ENCODE measurements around the gene XPC.

XPC gene

DNA sequence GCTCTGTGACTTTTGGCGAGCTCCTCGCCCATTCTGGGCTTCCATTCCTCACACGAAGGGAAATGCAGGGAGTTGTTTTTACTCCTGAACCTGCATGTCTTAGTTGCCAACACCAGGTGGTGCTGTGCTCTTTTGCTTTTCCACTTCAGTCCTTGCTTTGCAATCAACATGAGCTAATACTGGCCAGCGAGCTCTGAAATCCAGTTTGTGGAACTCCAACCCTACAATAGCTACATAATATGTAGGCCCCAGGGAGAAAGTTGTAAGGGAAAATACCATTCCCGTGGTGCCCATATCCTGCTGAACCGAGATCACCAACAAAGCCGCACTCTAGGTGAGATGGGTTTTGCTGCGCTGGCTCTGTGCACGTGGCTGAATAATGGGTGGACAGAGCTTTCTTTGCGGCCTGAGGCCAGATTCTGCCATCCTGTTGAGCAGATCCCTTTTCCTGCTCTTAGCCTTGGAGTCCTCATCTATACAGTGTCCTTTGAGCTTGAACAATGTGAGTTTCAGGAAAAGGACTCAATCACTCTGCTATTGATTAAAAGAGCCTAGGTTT lies 25.2 kb upstream of the XPC start:
- no peaks in the 10 kb centered on the region for H3K79me2 ChIP-seq (ENCODE audit: low read length)
- H3K4me3 ChIP-seq (ENCODE audit: low read length) = no peak overlapping the region
- no peaks in the 10 kb centered on the region for H4K20me1 ChIP-seq (ENCODE audit: insufficient read depth, low read length)
- no peak overlapping the region for H3K27ac ChIP-seq (ENCODE audit: low read length)
- no peak overlapping the region for H3K9ac ChIP-seq (ENCODE audit: low read length)
- H3K9me3 ChIP-seq (ENCODE audit: insufficient read depth, low read length) = no peaks in the 10 kb centered on the region
- no peak overlapping the region for H2AFZ ChIP-seq (ENCODE audit: low read depth, low read length)
- H3K4me2 ChIP-seq (ENCODE audit: low read length) = no peak overlapping the region; the same call in 1 of the 2 replicates
- H3K27me3 ChIP-seq (ENCODE audit: low read depth, low read length) = no peaks in the 10 kb centered on the region
- no peak for TF ChIP-seq EZH2phosphoT487 (IDR thresholded peaks at IDR 0.05; ENCODE audit: low read depth)
- TF ChIP-seq CTCF (IDR thresholded peaks at IDR 0.05; ENCODE audit: low read depth, low read length) = peak; percentile 92
- H3K36me3 ChIP-seq (replicated peaks; ENCODE audit: low read depth, low read length) = peaks cover 14% of the 10 kb centered on the region
- H3K4me1 ChIP-seq (ENCODE audit: low read length) = peaks cover 6% of the 10 kb centered on the region; the same call in 1 of the 2 replicates

DNA sequence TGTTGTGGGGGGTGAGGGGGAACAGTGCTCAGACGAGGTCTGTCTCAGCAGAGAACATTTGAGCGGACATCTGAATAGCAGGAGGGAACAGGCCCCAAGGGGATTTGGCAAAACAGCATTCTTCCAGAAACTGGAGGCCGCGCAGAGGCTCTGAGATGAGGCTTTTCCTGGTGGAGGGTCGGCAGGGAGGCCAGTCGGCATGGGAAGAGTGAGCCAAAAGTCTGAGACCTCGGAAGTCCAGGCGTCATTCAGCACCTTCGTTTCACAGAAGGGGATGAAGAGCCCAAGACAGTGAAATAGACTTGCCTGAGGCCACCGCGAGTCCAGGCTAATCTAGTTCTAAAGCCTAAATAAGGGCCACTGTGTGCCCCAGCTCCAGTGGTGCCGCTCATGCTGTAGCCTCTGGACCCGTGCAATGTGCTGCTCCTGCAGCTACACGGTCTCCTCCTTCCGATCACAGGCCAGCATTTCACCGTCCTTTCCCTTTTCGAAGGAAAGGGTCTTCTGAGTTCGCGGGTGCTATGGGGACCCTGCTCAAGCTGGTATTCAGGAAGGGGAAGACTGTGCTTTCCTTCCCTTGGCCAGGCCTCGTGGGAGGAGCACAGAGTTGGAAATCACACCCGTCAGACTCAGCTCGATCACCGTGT lies 24.6 kb upstream of the XPC start:
- no peak overlapping the region for H3K9ac ChIP-seq (ENCODE audit: low read length)

GRCh38 chr3:14201940-14202684 lies 23.7 kb upstream of the XPC start:
- no peak overlapping the region for H3K4me2 ChIP-seq (ENCODE audit: low read length)
- H3K36me3 ChIP-seq (replicated peaks; ENCODE audit: low read depth, low read length) = peaks cover 27% of the 10 kb centered on the region
- no peaks in the 10 kb centered on the region for H3K9me3 ChIP-seq (ENCODE audit: insufficient read depth, low read length)
- H3K4me1 ChIP-seq (ENCODE audit: low read length) = peaks cover 6% of the 10 kb centered on the region; the same call in 1 of the 2 replicates
- H4K20me1 ChIP-seq (ENCODE audit: insufficient read depth, low read length) = no peaks in the 10 kb centered on the region
- no peak overlapping the region for H3K27ac ChIP-seq (ENCODE audit: low read length)
- no peaks in the 10 kb centered on the region for H3K79me2 ChIP-seq (ENCODE audit: low read length)
- H3K9ac ChIP-seq (ENCODE audit: low read length) = no peak overlapping the region
- no peak overlapping the region for H3K4me3 ChIP-seq (ENCODE audit: low read length)
- H3K27me3 ChIP-seq (ENCODE audit: low read depth, low read length) = no peaks in the 10 kb centered on the region
- no peak for TF ChIP-seq CTCF (IDR thresholded peaks at IDR 0.05; ENCODE audit: low read depth, low read length)
- H2AFZ ChIP-seq (ENCODE audit: low read depth, low read length) = no peak overlapping the region

More for the DNA sequence above, 24.6 kb upstream of the XPC start:
- no peak for TF ChIP-seq EZH2phosphoT487 (IDR thresholded peaks at IDR 0.05; ENCODE audit: low read depth)
- no peak for TF ChIP-seq CTCF (IDR thresholded peaks at IDR 0.05; ENCODE audit: low read depth, low read length)
- H3K79me2 ChIP-seq (ENCODE audit: low read length) = no peaks in the 10 kb centered on the region
- peaks cover 19% of the 10 kb centered on the region for H3K36me3 ChIP-seq (replicated peaks; ENCODE audit: low read depth, low read length)
- no peaks in the 10 kb centered on the region for H4K20me1 ChIP-seq (ENCODE audit: insufficient read depth, low read length)
- H3K4me1 ChIP-seq (ENCODE audit: low read length) = peaks cover 6% of the 10 kb centered on the region; the same call in 1 of the 2 replicates
- no peaks in the 10 kb centered on the region for H3K27me3 ChIP-seq (ENCODE audit: low read depth, low read length)
- no peak overlapping the region for H3K4me3 ChIP-seq (ENCODE audit: low read length)
- H3K4me2 ChIP-seq (ENCODE audit: low read length) = no peak overlapping the region; the same call in 1 of the 2 replicates
- no peak overlapping the region for H2AFZ ChIP-seq (ENCODE audit: low read depth, low read length)
- H3K9me3 ChIP-seq (ENCODE audit: insufficient read depth, low read length) = no peaks in the 10 kb centered on the region
- H3K27ac ChIP-seq (ENCODE audit: low read length) = no peak overlapping the region

- Histone ChIP-seq H3K36me3 (replicated peaks; ENCODE audit: low read depth, low read length) (peaks cover 37% of the 10 kb centered on the region), H3K4me1 (ENCODE audit: low read length) (peaks cover 6% of the 10 kb centered on the region; the same call in 1 of the 2 replicates), H3K27me3 (ENCODE audit: low read depth, low read length) (no peaks in the 10 kb centered on the region), H3K9ac (ENCODE audit: low read length) (no peak overlapping the region), H3K4me2 (ENCODE audit: low read length) (no peak overlapping the region), H2AFZ (ENCODE audit: low read depth, low read length) (no peak overlapping the region), H3K79me2 (ENCODE audit: low read length) (peaks cover 7% of the 10 kb centered on the region), H4K20me1 (ENCODE audit: insufficient read depth, low read length) (no peaks in the 10 kb centered on the region), H3K4me3 (ENCODE audit: low read length) (no peak overlapping the region), H3K27ac (ENCODE audit: low read length) (no peak overlapping the region), H3K9me3 (ENCODE audit: insufficient read depth, low read length) (no peaks in the 10 kb centered on the region)
- no peak for TF ChIP-seq EZH2phosphoT487 (IDR thresholded peaks at IDR 0.05; ENCODE audit: low read depth)
- no peak for TF ChIP-seq CTCF (IDR thresholded peaks at IDR 0.05; ENCODE audit: low read depth, low read length)
Measured at GRCh38 chr3:14200841-14201240, 22.4 kb upstream of the XPC start.

Measured in OCI-LY3 (cell line).